C4-2B (cell line): ENCODE results near the gene PCDH9.

Experiments
- H3K27ac ChIP-seq: fragments of 450-650 bp; 2 replicates; pipeline ENCODE4 v1.5.1; 2017
- CTCF ChIP-seq: fragments of 450-650 bp; conservative IDR thresholded peaks from 2 replicates; pipeline ENCODE4 v1.5.1; 2017; ENCODE audit warnings: mild to moderate bottlenecking
- ZFX ChIP-seq: fragments of 450-650 bp; IDR thresholded peaks from 2 replicates; pipeline ENCODE4 v1.6.1; 2017

Gene PCDH9

GRCh38 chr13:66915596-66916185 is 314.4 kb downstream of the PCDH9 start:
- no peak for TF ChIP-seq ZFX
- no peak for TF ChIP-seq CTCF
- H3K27ac ChIP-seq, result no peak overlapping the region

- H3K27ac ChIP-seq, result no peak overlapping the region
Measured at GRCh38 chr13:66914155-66914554, 316.0 kb downstream of the PCDH9 start.

GRCh38 chr13:66911411-66911939 is 318.7 kb downstream of the PCDH9 start:
- no peak overlapping the region for H3K27ac ChIP-seq
- TF ChIP-seq CTCF (no peak), ZFX (no peak)

More at GRCh38 chr13:66914155-66914554, 316.0 kb downstream of the PCDH9 start:
- no peak for TF ChIP-seq CTCF
- TF ChIP-seq ZFX, result no peak

GRCh38 chr13:66899955-66900354 is 330.2 kb downstream of the PCDH9 start:
- no peak overlapping the region for H3K27ac ChIP-seq
- TF ChIP-seq ZFX, result no peak
- no peak for TF ChIP-seq CTCF

GRCh38 chr13:66896933-66897332 is 333.2 kb downstream of the PCDH9 start:
- TF ChIP-seq CTCF (no peak), ZFX (no peak)
- no peak overlapping the region for H3K27ac ChIP-seq

- TF ChIP-seq ZFX (no peak), CTCF (no peak)
- no peak overlapping the region for H3K27ac ChIP-seq
Measured at GRCh38 chr13:66895780-66896179, 334.4 kb downstream of the PCDH9 start.

GRCh38 chr13:66895320-66895719 is 334.8 kb downstream of the PCDH9 start:
- H3K27ac ChIP-seq, result no peak overlapping the region
- no peak for TF ChIP-seq ZFX
- TF ChIP-seq CTCF, result no peak
